ENCODE measurements around the gene NR2E3. TPM values are rescaled to one million over a fixed set of nuclear protein-coding genes. Genes with fewer than 3 reads are reported as not detected.
A peak's percentile ranks its signal among the peaks of the same experiment; 100 is the strongest.

The NR2E3 gene
- total RNA-seq, 1 donor from 2014 or later, result not detected

GRCh38 chr15:71800835-71801745 is 9.3 kb upstream of the NR2E3 start:
- DNase-seq (ENCODE audit: low spot score), result no peak
- no peak overlapping the region for H3K27ac Mint-ChIP-seq
- no peak overlapping the region for H3K4me3 Mint-ChIP-seq (ENCODE audit: low read depth)
- H3K4me1 Mint-ChIP-seq (ENCODE audit: low read depth), result no peaks in the 10 kb centered on the region
- H3K36me3 Mint-ChIP-seq (ENCODE audit: low read depth), result no peaks in the 10 kb centered on the region
- no peaks in the 10 kb centered on the region for H3K9me3 Mint-ChIP-seq
- peaks cover 4% of the 10 kb centered on the region for H3K27me3 Mint-ChIP-seq (ENCODE audit: low read depth)
- intact Hi-C loops (cut with micrococcal nuclease), result loop anchor here (1.0 kb wide), 1 partner anchor 57 kb away; no protein-coding TSS in a partner anchor

GRCh38 chr15:71801935-71802655 is 8.3 kb upstream of the NR2E3 start:
- no peak for DNase-seq (ENCODE audit: low spot score)
- intact Hi-C loops (cut with micrococcal nuclease), result loop anchor here (1.0 kb wide), 1 partner anchor 58 kb away; no protein-coding TSS in a partner anchor
- Mint-ChIP-seq H3K36me3 (ENCODE audit: low read depth) (no peaks in the 10 kb centered on the region), H3K27me3 (ENCODE audit: low read depth) (peaks cover 4% of the 10 kb centered on the region), H3K9me3 (no peaks in the 10 kb centered on the region), H3K4me1 (ENCODE audit: low read depth) (no peaks in the 10 kb centered on the region), H3K27ac (no peak overlapping the region), H3K4me3 (ENCODE audit: low read depth) (no peak overlapping the region)

GRCh38 chr15:71802770-71803169 is 7.6 kb upstream of the NR2E3 start:
- H3K36me3 Mint-ChIP-seq (ENCODE audit: low read depth), result no peaks in the 10 kb centered on the region
- H3K27me3 Mint-ChIP-seq (ENCODE audit: low read depth), result peaks cover 4% of the 10 kb centered on the region
- H3K4me3 Mint-ChIP-seq (ENCODE audit: low read depth), result no peak overlapping the region
- DNase-seq (ENCODE audit: low spot score), result peak; percentile 21
- H3K9me3 Mint-ChIP-seq, result no peaks in the 10 kb centered on the region
- no peaks in the 10 kb centered on the region for H3K4me1 Mint-ChIP-seq (ENCODE audit: low read depth)
- no peak overlapping the region for H3K27ac Mint-ChIP-seq
- intact Hi-C loops (cut with micrococcal nuclease), result no loop called here

- DNase-seq (ENCODE audit: low spot score), result no peak
- Mint-ChIP-seq H3K9me3 (no peaks in the 10 kb centered on the region), H3K4me3 (ENCODE audit: low read depth) (no peak overlapping the region), H3K27me3 (ENCODE audit: low read depth) (peaks cover 4% of the 10 kb centered on the region), H3K4me1 (ENCODE audit: low read depth) (no peaks in the 10 kb centered on the region), H3K27ac (no peak overlapping the region), H3K36me3 (ENCODE audit: low read depth) (no peaks in the 10 kb centered on the region)
- intact Hi-C loops (cut with micrococcal nuclease), result no loop called here
Observed at GRCh38 chr15:71804226-71804625, 6.1 kb upstream of the NR2E3 start.

- H3K9me3 Mint-ChIP-seq, result no peaks in the 10 kb centered on the region
- intact Hi-C loops (cut with micrococcal nuclease), result no loop called here
- H3K4me3 Mint-ChIP-seq (ENCODE audit: low read depth), result no peak overlapping the region
- H3K36me3 Mint-ChIP-seq (ENCODE audit: low read depth), result no peaks in the 10 kb centered on the region
- DNase-seq (ENCODE audit: low spot score), result no peak
- H3K27me3 Mint-ChIP-seq (ENCODE audit: low read depth), result peaks cover 4% of the 10 kb centered on the region
- no peaks in the 10 kb centered on the region for H3K4me1 Mint-ChIP-seq (ENCODE audit: low read depth)
- no peak overlapping the region for H3K27ac Mint-ChIP-seq
Observed at GRCh38 chr15:71804695-71805470, 5.5 kb upstream of the NR2E3 start.

GRCh38 chr15:71806452-71806931 is 3.9 kb upstream of the NR2E3 start:
- Mint-ChIP-seq H3K27me3 (ENCODE audit: low read depth) (no peaks in the 10 kb centered on the region), H3K4me1 (ENCODE audit: low read depth) (no peaks in the 10 kb centered on the region), H3K4me3 (ENCODE audit: low read depth) (no peak overlapping the region), H3K9me3 (no peaks in the 10 kb centered on the region), H3K36me3 (ENCODE audit: low read depth) (no peaks in the 10 kb centered on the region), H3K27ac (no peak overlapping the region)
- intact Hi-C loops (cut with micrococcal nuclease), result no loop called here
- DNase-seq (ENCODE audit: low spot score), result no peak

- H3K27me3 Mint-ChIP-seq (ENCODE audit: low read depth), result no peaks in the 10 kb centered on the region
- no peak overlapping the region for H3K27ac Mint-ChIP-seq
- DNase-seq (ENCODE audit: low spot score), result no peak
- no peaks in the 10 kb centered on the region for H3K9me3 Mint-ChIP-seq
- H3K36me3 Mint-ChIP-seq (ENCODE audit: low read depth), result no peaks in the 10 kb centered on the region
- H3K4me1 Mint-ChIP-seq (ENCODE audit: low read depth), result no peaks in the 10 kb centered on the region
- intact Hi-C loops (cut with micrococcal nuclease), result no loop called here
- H3K4me3 Mint-ChIP-seq (ENCODE audit: low read depth), result no peak overlapping the region
Observed at GRCh38 chr15:71807125-71807629, 3.2 kb upstream of the NR2E3 start.

GRCh38 chr15:71807691-71808091 is 2.7 kb upstream of the NR2E3 start:
- no peaks in the 10 kb centered on the region for H3K36me3 Mint-ChIP-seq (ENCODE audit: low read depth)
- intact Hi-C loops (cut with micrococcal nuclease), result no loop called here
- H3K9me3 Mint-ChIP-seq, result no peaks in the 10 kb centered on the region
- H3K27me3 Mint-ChIP-seq (ENCODE audit: low read depth), result no peaks in the 10 kb centered on the region
- H3K27ac Mint-ChIP-seq, result no peak overlapping the region
- no peak overlapping the region for H3K4me3 Mint-ChIP-seq (ENCODE audit: low read depth)
- no peaks in the 10 kb centered on the region for H3K4me1 Mint-ChIP-seq (ENCODE audit: low read depth)
- no peak for DNase-seq (ENCODE audit: low spot score)

- no peak overlapping the region for H3K27ac Mint-ChIP-seq
- DNase-seq (ENCODE audit: low spot score), result no peak
- no peaks in the 10 kb centered on the region for H3K36me3 Mint-ChIP-seq (ENCODE audit: low read depth)
- no peaks in the 10 kb centered on the region for H3K9me3 Mint-ChIP-seq
- no peaks in the 10 kb centered on the region for H3K27me3 Mint-ChIP-seq (ENCODE audit: low read depth)
- no peaks in the 10 kb centered on the region for H3K4me1 Mint-ChIP-seq (ENCODE audit: low read depth)
- intact Hi-C loops (cut with micrococcal nuclease), result no loop called here
- H3K4me3 Mint-ChIP-seq (ENCODE audit: low read depth), result no peak overlapping the region
Observed at GRCh38 chr15:71808311-71809020, 1.9 kb upstream of the NR2E3 start.

GRCh38 chr15:71809346-71809745 is 1.0 kb upstream of the NR2E3 start:
- Mint-ChIP-seq H3K27me3 (ENCODE audit: low read depth) (no peaks in the 10 kb centered on the region), H3K4me1 (ENCODE audit: low read depth) (no peaks in the 10 kb centered on the region), H3K9me3 (no peaks in the 10 kb centered on the region), H3K27ac (no peak overlapping the region), H3K36me3 (ENCODE audit: low read depth) (no peaks in the 10 kb centered on the region), H3K4me3 (ENCODE audit: low read depth) (no peak overlapping the region)
- no peak for DNase-seq (ENCODE audit: low spot score)
- intact Hi-C loops (cut with micrococcal nuclease), result no loop called here

- no peak overlapping the region for H3K27ac Mint-ChIP-seq
- no peaks in the 10 kb centered on the region for H3K36me3 Mint-ChIP-seq (ENCODE audit: low read depth)
- intact Hi-C loops (cut with micrococcal nuclease), result no loop called here
- no peaks in the 10 kb centered on the region for H3K4me1 Mint-ChIP-seq (ENCODE audit: low read depth)
- DNase-seq (ENCODE audit: low spot score), result no peak
- no peak overlapping the region for H3K4me3 Mint-ChIP-seq (ENCODE audit: low read depth)
- no peaks in the 10 kb centered on the region for H3K9me3 Mint-ChIP-seq
- no peaks in the 10 kb centered on the region for H3K27me3 Mint-ChIP-seq (ENCODE audit: low read depth)
Observed at GRCh38 chr15:71811036-71811736, 832 bp downstream of the NR2E3 start.

All from activated T-helper 2 cell treated with anti-CD3 and anti-CD28 coated beads, Interferon-gamma antibody, Interleukin-2, Interleukin-4, amounts not matched to agents 10 μg/mL and 5 μg/mL and 100 μg/mL, durations not matched to agents 14 hours and 24 hours and 36 hours (primary cell).